CD4-positive, alpha-beta T cell treated with Interleukin-15 for 4 hours (primary cell): ENCODE measurements around the gene SMC1A.
"Not testable (repeated sequence)": the region's sequence is repeated elsewhere in the genome, so short reads cannot be mapped to it uniquely, and the experiment has no call there.

ENCODE experiments used
- DNase-seq: peaks from one replicate; pipeline ENCODE4 v3.0.0-alpha.2; 2020; ENCODE audit warnings: low spot score

Gene SMC1A

GRCh38 chrX:53422086-53422860 lies at the start of gene SMC1A:
Gene SMC1A (minus strand): TSS chrX:53422654. CDS start chrX:53422600, 54 bp downstream.
- DNase-seq: peak; percentile 97

DNA sequence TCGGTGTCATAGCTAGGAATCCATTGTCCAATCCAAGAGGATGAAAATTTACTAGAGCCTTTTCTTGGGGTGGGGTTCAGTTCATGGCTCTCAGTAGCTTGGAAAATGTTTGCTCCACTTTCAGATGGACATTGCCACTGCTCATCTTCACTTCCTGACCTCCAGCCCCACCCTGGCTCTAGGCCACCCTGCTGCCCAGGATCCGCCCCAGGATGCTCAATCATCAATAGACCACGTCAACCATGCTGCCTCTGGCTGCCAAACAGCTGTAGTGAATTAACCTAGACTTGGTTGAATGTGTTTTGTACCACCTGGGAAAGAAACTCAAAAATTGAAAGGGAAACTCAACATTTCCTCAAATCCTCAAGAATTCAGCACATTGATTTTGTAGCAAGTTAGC lies 48.9 kb upstream of the SMC1A start:
- DNase-seq: no peak

GRCh38 chrX:53468659-53469058 lies 46.2 kb upstream of the SMC1A start:
- not testable (repeated sequence) for DNase-seq

DNA sequence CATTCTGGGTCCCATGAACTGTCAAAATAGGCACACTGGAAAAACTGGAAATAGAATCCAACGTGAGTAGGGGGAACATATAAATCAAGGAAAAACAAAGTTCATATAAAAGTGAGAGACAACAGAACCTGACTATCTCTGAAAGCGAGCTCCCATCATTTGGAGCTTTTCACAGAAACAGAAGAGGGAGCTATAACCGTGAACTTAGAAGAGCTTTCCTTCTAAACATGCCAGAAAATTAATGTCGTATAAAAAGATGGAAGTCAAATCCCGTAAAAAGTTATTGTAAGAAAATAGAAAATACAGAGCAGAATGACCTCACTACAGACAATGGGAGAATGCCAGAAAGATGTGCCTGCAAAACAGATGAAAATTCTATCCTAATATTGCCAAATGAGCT lies 35.6 kb upstream of the SMC1A start:
- no peak for DNase-seq

DNA sequence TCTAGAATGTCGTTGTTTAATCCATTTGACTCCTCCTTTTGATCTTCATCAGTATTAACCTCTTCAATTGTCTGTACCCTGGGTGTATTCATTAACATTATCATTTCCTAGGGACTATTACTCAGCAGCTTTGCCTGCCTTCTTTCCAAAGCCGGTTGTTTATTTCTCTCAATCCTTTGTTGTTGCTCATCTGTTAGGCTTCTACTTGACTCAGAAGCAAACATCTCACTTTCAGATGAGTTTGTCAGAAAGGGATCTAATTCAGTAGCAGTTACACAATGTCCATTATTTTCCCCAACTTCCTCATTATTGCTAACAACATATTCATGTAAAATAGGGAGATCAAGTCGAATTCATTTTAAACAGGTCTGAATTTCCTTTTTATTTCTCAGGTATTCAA lies 33.8 kb upstream of the SMC1A start:
- no peak for DNase-seq

GRCh38 chrX:53452812-53453211 lies 30.4 kb upstream of the SMC1A start:
- no peak for DNase-seq

DNA sequence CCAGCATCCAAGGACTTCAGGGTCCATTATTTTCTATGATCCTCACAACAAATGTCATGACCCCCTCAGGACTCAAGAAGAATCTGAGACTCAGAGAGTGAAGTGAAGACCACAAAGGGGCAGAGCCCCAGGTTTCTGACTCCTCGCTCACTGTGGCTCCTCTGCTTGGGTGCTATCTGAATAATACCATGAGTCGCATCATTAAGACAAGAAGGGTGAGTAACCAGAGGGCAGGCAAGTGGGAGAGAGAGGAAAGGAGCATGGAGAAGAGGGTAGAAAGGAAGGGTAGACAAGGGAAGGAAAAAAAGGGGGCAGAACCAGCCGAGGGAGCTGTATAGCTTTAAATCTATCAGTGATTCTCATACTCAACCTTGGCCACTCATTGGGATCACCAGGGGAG lies 27.2 kb upstream of the SMC1A start:
- no peak for DNase-seq

DNA sequence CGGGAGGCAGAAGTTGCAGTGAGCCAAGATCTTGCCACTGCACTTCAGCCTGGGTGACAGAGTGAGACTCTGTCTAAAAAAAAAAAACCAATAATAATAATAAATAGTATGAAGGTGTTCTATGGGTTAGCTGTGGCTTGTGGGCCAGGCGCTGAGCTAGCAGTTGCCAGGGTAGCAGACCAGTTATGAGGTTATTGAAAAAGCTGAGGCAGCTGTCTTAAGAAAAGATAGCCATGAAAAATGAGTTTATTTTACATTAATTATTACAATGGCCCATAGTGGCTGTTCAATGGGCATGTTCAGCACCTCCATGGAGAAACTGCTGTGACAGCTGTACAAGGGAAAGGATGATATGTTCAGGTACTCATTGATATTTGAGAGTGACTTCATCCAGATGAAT lies 25.0 kb upstream of the SMC1A start:
- no peak for DNase-seq

- peak; percentile 42 for DNase-seq
Observed at GRCh38 chrX:53445977-53446376, 23.5 kb upstream of the SMC1A start.

GRCh38 chrX:53442322-53442631 lies 19.8 kb upstream of the SMC1A start:
- no peak for DNase-seq

GRCh38 chrX:53441531-53442321 lies 19.3 kb upstream of the SMC1A start:
- peak; percentile 71 for DNase-seq

DNA sequence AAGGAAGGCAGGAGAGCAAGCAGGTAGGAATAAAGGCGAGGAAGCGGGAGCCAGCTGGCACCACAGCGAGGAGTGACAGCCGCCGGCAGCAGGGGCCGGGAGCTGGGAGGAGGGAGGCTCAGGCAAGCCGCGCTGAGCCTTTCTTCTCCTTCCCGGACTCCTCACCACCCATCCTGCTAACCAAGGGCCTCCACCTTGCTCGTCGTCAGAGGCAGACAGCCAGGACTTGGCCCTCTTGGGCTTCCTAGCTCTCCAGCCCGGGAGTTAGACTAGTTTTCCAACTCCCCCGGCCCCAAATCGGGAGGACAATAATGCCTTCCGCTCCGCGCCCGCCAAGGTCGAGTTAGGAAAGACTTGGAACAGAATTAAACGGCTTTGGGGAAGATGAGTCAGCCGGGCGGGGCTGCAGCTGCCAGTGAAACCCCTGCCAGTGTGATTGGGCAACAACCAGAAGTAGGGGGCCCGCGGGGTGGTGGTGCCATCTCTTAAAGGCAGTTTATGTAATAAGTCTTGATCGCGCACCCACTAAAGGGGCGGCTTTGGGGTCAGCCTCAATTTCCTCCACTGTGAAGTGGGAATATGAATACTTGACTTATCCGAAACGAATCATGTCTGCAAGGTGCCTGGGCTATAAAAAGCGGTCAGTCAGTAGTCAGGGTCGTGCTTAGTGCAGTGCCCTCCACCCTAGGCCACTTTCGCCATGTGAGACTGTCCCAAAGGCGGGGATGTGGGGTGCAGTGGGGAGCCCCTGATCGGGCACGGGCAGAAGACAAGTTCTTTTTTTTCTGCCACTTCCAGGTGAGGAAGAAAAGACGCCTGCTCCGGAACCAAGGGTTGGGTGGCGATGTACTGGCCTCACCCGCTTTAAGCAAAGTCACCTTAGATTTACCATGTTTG lies 18.4 kb upstream of the SMC1A start:
- peak; percentile 26 for DNase-seq

DNA sequence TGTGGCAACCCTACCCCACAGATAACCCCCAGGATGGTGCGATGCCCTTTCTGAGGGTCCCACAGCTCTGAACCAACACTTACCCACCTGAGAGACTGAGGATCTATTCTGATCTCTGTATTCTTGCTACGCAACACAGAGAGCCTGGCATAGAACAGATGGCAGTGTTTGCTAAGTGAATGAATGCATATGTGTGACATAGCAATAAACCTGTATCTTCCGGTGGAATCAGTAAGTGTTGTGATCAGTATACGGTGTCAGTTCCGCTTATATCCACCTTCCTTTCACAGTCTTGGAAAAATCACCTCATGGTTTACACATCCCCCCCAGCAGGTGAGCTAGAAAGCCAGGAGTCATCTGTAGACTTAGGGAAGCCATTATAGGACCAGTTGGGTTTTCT lies 17.6 kb upstream of the SMC1A start:
- DNase-seq: no peak

DNA sequence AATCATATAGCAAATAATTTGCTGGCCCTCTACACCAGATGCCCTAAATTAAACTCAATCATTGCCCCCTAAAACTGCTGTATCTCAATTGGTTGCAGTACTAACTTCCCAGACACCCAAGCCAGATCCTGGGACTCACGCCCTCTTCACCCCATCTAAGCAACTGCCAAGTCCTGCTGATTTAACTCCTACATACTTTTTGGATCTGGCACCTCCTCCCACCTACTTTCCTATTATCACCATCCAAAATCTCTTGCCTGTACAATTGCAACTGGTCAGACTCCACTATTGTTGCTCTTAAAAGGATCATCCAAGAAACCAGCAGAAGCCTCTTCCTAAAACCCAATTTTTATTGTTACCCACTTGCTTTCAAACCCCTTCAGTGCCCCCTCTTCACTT lies 16.4 kb upstream of the SMC1A start:
- no peak for DNase-seq

DNA sequence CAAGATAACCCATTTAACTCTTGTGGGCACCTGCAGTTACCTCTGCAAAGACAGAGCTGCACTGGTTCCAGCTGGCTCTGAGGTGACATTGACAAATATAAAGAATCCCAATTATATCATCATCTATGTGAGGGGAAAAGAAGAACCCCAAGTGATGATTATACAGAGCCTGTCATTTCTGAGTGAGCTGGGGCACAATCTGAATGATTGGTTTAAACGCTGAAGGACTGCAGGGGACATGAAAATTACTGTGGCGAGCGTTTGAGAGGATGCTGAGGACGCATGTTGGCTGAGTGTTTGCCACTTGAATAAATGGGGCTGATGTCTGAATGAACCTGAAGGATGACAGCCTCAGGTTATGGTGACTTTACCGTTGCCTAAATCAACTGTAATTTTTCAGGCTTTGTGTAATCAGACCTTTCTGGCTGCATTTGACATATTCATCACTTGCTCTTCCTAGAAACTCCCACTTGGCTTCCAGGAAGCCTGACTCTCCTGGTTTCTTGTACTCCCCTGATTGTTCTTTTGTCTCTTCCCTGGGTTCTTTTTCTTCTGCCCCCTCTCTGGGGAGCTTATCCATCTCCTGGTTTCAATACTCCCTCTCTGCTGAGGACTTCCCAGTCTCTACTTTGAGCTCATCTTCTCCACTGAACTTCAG lies 15.8 kb upstream of the SMC1A start:
- DNase-seq: no peak

DNA sequence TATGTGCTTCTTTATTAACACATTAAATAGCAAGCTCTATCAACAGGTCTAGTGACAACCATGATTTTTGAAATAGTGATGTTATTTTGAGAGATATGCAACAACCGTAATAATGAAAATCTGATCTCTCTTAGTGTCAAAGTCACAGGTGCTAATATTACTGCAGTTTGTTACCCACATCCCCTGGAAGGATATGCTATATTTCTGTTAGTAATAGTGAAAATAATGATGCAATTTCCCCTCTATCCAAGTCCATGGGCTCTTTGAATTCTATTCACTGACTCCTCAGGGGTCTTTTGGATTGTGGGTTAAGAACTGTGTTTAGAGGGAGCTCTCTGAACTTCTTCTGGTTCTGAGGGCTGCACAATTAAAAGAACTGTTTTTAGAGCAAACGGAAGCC lies 14.8 kb upstream of the SMC1A start:
- no peak for DNase-seq

GRCh38 chrX:53435997-53436396 lies 13.5 kb upstream of the SMC1A start:
- peak; percentile 75 for DNase-seq

- DNase-seq: peak; percentile 82
Observed at GRCh38 chrX:53433651-53434639, 11.5 kb upstream of the SMC1A start, which contains the start of gene HSD17B10. Gene HSD17B10 (minus strand): TSS chrX:53434370. CDS start chrX:53434345, 25 bp downstream.

- no peak for DNase-seq
Observed at GRCh38 chrX:53430231-53430630, 7.8 kb upstream of the SMC1A start.

GRCh38 chrX:53429755-53430154 lies 7.3 kb upstream of the SMC1A start:
- DNase-seq: no peak

- DNase-seq: no peak
Observed at GRCh38 chrX:53422861-53423306, 430 bp upstream of the SMC1A start, which contains the start of gene RIBC1. Gene RIBC1 (plus strand): TSS chrX:53422873. CDS start chrX:53426277, 3,404 bp downstream.
